ENCODE data around the gene HOXA13. TPM values are rescaled to one million over a fixed set of nuclear protein-coding genes. Genes with fewer than 3 reads are reported as not detected.

HOXA13 gene
- total RNA-seq, 3 donors from 2014 or later: 0.16 to 0.33 TPM; not detected in 1

DNA sequence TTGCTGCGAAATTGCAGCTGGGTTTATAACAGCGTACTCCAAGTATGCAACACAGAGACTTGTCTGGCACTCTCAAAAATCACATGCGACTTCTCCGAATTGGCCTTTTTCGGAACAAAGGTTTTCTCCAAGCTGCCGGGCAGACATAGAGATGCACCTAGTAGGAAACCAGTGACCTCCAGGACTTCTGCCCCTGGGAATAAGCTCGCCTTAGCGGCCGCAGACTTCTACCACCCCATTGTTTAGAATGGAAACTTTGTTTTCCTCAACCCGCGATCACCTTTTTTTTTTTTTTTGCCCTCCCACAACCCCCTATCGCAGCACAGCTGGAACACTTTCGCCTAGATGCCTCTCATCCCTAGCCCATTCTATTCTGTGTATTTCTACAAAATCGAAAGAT, 20.9 kb downstream of the HOXA13 start:
- no peak for DNase-seq (ENCODE audit: low spot score in 2 of 2)
- Histone ChIP-seq H3K27me3 (peaks cover 12 to 88% of the 10 kb centered on the region in 2 donors), H3K36me3 (no peaks in the 10 kb centered on the region), H3K27ac (no peak overlapping the region), H3K4me1 (peaks cover 0 to 4% of the 10 kb centered on the region in 2 donors), H3K4me3 (peak overlapping the region in 1 of 3 donors; percentile 25), H3K9me3 (no peaks in the 10 kb centered on the region)
- TF ChIP-seq POLR2A (IDR thresholded peaks at IDR 0.05) (no peak), CTCF (IDR thresholded peaks at IDR 0.05) (no peak), POLR2AphosphoS5 (IDR thresholded peaks at IDR 0.05) (no peak)
- intact Hi-C loops (cut with DNase I; ENCODE audit: low total_unique reads): loop anchor here (10.0 kb wide), 1 partner anchor 1324 kb away; no protein-coding TSS in a partner anchor

DNA sequence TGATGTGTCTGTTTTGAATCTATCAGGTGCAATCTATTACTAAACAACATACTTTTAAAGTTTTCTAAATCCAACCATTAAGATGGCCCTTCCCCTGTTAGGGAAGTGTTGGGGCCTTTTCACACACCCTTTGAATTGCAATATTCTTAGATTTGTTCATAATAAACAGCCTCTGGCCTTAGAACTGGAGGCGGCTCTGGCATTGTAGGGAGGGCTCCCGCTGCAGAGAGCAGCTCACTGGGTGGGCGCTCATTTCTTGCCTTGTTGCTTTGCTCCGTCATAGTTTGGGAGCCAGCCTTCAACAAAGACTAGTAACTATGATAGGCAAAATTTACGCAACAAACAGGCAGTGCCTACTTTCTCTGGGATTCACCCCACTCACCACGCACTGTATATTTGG, 21.5 kb downstream of the HOXA13 start:
- Histone ChIP-seq H3K4me3 (no peak overlapping the region), H3K27ac (no peak overlapping the region), H3K4me1 (no peaks in the 10 kb centered on the region), H3K27me3 (peaks cover 11 to 88% of the 10 kb centered on the region in 2 donors), H3K36me3 (no peaks in the 10 kb centered on the region), H3K9me3 (no peaks in the 10 kb centered on the region)
- no peak for DNase-seq (ENCODE audit: low spot score in 2 of 2)
- intact Hi-C loops (cut with DNase I; ENCODE audit: low total_unique reads): loop anchor here (10.0 kb wide), 1 partner anchor 1324 kb away; no protein-coding TSS in a partner anchor
- no peak for TF ChIP-seq CTCF (IDR thresholded peaks at IDR 0.05)
- no peak for TF ChIP-seq POLR2AphosphoS5 (IDR thresholded peaks at IDR 0.05)
- TF ChIP-seq POLR2A (IDR thresholded peaks at IDR 0.05): no peak

- H3K36me3 ChIP-seq: no peaks in the 10 kb centered on the region
- no peak overlapping the region for H3K27ac ChIP-seq
- no peak for DNase-seq (ENCODE audit: low spot score in 2 of 2)
- H3K4me3 ChIP-seq: peak overlapping the region in 1 of 3 donors; percentile 15
- no peak for TF ChIP-seq POLR2AphosphoS5 (IDR thresholded peaks at IDR 0.05)
- TF ChIP-seq POLR2A (IDR thresholded peaks at IDR 0.05): no peak
- no peak for TF ChIP-seq CTCF (IDR thresholded peaks at IDR 0.05)
- H3K27me3 ChIP-seq: peaks cover 8 to 85% of the 10 kb centered on the region in 2 donors
- intact Hi-C loops (cut with DNase I; ENCODE audit: low total_unique reads): loop anchor here (10.0 kb wide), 1 partner anchor 1323 kb away; no protein-coding TSS in a partner anchor
- no peaks in the 10 kb centered on the region for H3K9me3 ChIP-seq
- H3K4me1 ChIP-seq: no peaks in the 10 kb centered on the region
These were observed 22.0 kb downstream of the HOXA13 start for GRCh38 chr7:27177795-27178320.

- no peaks in the 10 kb centered on the region for H3K9me3 ChIP-seq
- intact Hi-C loops (cut with DNase I; ENCODE audit: low total_unique reads): loop anchor here (10.0 kb wide), 1 partner anchor 1322 kb away; no protein-coding TSS in a partner anchor
- peak overlapping the region in 1 of 3 donors; percentile 15 for H3K4me3 ChIP-seq
- H3K4me1 ChIP-seq: no peaks in the 10 kb centered on the region
- no peak overlapping the region for H3K27ac ChIP-seq
- no peaks in the 10 kb centered on the region for H3K36me3 ChIP-seq
- no peak for TF ChIP-seq POLR2AphosphoS5 (IDR thresholded peaks at IDR 0.05)
- TF ChIP-seq CTCF (IDR thresholded peaks at IDR 0.05): no peak
- TF ChIP-seq POLR2A (IDR thresholded peaks at IDR 0.05): no peak
- H3K27me3 ChIP-seq: peaks cover 8 to 78% of the 10 kb centered on the region in 2 donors
- DNase-seq (ENCODE audit: low spot score in 2 of 2): no peak
These were observed 22.7 kb downstream of the HOXA13 start for GRCh38 chr7:27176962-27177794.

- H3K4me3 ChIP-seq: peak overlapping the region in 1 of 3 donors; percentile 19
- intact Hi-C loops (cut with DNase I; ENCODE audit: low total_unique reads): loop anchor here (10.0 kb wide), 1 partner anchor 1322 kb away; no protein-coding TSS in a partner anchor
These were observed 23.4 kb downstream of the HOXA13 start for GRCh38 chr7:27176524-27176845.

More at GRCh38 chr7:27176524-27176845, 23.4 kb downstream of the HOXA13 start:
- Histone ChIP-seq H3K27me3 (peaks cover 3 to 71% of the 10 kb centered on the region in 2 donors), H3K9me3 (no peaks in the 10 kb centered on the region), H3K36me3 (no peaks in the 10 kb centered on the region), H3K4me1 (no peaks in the 10 kb centered on the region), H3K27ac (no peak overlapping the region)
- TF ChIP-seq CTCF (IDR thresholded peaks at IDR 0.05): no peak
- no peak for TF ChIP-seq POLR2A (IDR thresholded peaks at IDR 0.05)
- no peak for TF ChIP-seq POLR2AphosphoS5 (IDR thresholded peaks at IDR 0.05)
- no peak for DNase-seq (ENCODE audit: low spot score in 2 of 2)

Data from breast epithelium (tissue), 4 donors.